ENCODE data around the gene PACS2.

Gene PACS2

DNA sequence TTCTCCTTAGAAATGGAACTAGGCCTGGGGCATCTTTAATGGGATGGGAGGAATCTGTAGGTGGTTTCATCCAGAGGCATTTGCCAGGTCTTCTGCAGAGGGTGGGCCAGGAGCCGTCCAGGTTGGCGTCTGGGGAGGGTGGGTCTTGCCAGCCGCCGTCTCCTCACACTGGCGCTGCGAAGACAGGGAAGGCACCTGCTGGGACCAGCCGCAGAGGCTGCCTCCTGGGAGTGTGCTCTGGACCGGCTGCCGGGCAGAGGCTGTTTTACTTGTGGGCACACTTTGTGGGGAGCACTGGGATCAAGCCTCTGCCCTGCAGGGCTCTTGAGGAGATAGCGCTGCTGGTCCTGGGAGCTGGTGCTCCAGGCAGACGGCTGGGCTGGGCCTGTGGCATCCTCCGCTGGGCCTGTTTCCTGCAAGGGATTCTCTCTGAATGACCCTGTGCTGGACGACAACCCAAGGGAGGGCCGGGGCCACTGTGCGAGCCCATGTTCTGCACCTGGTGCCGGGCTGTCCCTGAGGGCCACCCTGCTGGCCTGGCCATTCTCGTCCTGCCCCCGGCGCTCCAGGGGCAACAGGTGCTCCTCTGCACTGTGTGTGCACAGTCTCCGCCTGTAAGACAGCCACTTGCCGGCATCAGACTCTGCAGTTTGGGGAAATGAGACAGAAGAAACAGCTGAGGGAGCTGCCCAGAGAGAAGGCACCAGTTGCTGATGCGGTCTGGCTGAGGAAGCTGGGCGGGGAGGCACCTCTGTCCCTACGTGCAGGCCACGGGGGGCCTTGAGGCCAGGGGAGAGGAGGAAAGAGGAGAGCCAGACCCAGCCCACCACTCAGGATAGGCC, 73.8 kb downstream of the PACS2 start:
- H3K36me3 ChIP-seq (ENCODE audit: insufficient read depth, low read length) = peaks cover 3% of the 10 kb centered on the region
- peaks cover 3% of the 10 kb centered on the region for H3K4me1 ChIP-seq (ENCODE audit: insufficient read depth, low read length)
- H3K9ac ChIP-seq (ENCODE audit: low read length) = no peak overlapping the region
- H3K4me3 ChIP-seq (ENCODE audit: low read depth in 1 of 2, low read length in 2 of 2) = no peak overlapping the region
- no peak overlapping the region for H3K27ac ChIP-seq (ENCODE audit: low read depth, low read length)
- no peaks in the 10 kb centered on the region for H3K27me3 ChIP-seq (ENCODE audit: control insufficient read depth in 1 of 2, insufficient read depth in 2 of 2, low read length in 2 of 2)
- no peaks in the 10 kb centered on the region for H3K9me3 ChIP-seq (ENCODE audit: low read length)

DNA sequence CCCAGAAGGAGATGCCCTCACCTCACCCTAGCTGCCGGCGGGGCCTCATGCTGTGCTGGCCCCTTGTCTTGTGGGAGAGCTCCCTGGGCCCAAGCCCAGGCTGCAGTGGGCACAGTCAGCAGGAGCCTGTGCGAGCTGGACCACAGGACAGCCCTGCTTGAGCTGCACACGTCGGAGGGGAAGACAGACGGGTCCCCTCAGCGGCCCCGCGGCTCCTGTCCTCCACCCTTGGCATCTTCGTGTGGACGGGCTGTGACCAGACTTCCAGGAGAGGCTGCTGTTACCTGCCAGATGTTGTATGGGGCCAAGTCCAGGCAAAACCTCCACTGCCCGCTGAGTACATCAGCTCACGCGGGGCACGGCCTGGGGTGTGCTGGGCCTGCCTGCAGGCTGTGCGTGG, 74.4 kb downstream of the PACS2 start:
- no peaks in the 10 kb centered on the region for H3K27me3 ChIP-seq (ENCODE audit: control insufficient read depth in 1 of 2, insufficient read depth in 2 of 2, low read length in 2 of 2)
- H3K4me1 ChIP-seq (ENCODE audit: insufficient read depth, low read length) = peaks cover 3% of the 10 kb centered on the region
- H3K9ac ChIP-seq (ENCODE audit: low read length) = no peak overlapping the region
- no peak overlapping the region for H3K27ac ChIP-seq (ENCODE audit: low read depth, low read length)
- H3K4me3 ChIP-seq (ENCODE audit: low read depth in 1 of 2, low read length in 2 of 2) = no peak overlapping the region
- H3K9me3 ChIP-seq (ENCODE audit: low read length) = no peaks in the 10 kb centered on the region
- peaks cover 3% of the 10 kb centered on the region for H3K36me3 ChIP-seq (ENCODE audit: insufficient read depth, low read length)

DNA sequence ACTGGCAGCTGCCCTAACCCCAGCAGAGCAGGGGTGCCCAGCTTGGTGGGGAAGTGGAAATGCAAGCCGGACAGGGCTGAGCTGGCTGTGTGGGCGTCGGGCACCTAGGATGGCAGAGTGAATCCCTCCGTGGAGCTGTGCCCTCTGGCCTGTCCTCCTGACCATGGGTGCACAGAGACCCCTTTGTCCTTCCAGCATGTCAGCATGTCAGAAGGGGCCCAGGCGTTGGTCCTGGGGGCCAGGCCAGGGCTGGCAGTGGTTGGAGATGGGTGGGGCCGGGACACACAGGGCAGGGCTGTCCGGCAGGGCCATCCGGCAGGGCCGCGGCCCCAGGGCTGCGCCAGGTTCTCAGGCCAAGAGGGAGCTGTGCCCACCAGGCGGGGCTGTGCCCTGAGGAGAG, 75.0 kb downstream of the PACS2 start:
- Histone ChIP-seq H3K4me3 (ENCODE audit: low read depth in 1 of 2, low read length in 2 of 2) (no peak overlapping the region), H3K9ac (ENCODE audit: low read length) (no peak overlapping the region), H3K27ac (ENCODE audit: low read depth, low read length) (no peak overlapping the region), H3K4me1 (ENCODE audit: insufficient read depth, low read length) (peaks cover 3% of the 10 kb centered on the region), H3K36me3 (ENCODE audit: insufficient read depth, low read length) (peaks cover 3% of the 10 kb centered on the region), H3K27me3 (ENCODE audit: control insufficient read depth in 1 of 2, insufficient read depth in 2 of 2, low read length in 2 of 2) (no peaks in the 10 kb centered on the region), H3K9me3 (ENCODE audit: low read length) (no peaks in the 10 kb centered on the region)

DNA sequence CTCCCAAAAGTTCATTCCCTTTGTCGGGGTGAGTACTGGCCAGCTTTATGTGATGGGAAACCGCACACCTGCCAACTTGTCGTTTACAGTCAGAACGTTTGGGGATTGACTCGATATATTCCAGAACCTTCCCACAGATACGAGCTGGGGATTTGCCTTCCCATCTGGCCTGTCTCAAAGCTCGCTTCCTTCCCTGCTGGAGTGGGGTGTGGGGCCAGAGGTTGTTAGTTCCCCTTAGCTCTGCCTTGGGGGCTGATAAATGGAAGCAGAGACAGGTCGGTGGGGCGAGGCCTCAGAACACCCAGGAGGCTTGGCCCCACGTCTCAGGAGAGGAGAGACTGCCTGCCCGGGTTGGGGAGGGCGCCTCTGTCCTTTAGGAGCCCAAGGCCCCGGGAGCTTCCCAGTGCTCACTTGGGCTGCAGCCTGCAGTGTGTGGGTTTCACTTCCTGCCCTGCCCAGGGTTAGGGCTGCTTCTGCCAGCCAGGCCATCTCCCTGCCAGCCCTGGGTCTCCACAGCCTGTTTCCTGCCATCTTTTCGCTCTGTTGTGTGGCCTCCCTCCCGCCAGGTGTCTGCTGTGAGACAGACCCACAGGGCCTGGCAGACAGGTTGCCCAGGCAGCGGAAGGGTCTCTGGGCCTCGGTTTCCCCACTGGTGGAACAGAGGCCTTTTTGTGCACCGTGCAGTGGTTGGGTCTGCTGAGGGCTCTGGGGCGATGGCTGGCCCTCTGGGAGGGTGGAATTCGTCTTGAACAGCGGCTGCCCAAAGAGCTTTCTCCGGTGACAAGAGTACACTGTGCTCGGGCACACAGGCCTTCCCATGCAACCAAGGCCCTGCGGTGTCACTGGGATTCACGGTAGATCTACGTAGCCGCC, 75.7 kb downstream of the PACS2 start:
- Histone ChIP-seq H3K9ac (ENCODE audit: low read length) (no peak overlapping the region), H3K27ac (ENCODE audit: low read depth, low read length) (no peak overlapping the region), H3K4me3 (ENCODE audit: low read depth in 1 of 2, low read length in 2 of 2) (no peak overlapping the region), H3K9me3 (ENCODE audit: low read length) (no peaks in the 10 kb centered on the region), H3K36me3 (ENCODE audit: insufficient read depth, low read length) (peaks cover 3% of the 10 kb centered on the region), H3K4me1 (ENCODE audit: insufficient read depth, low read length) (peaks cover 3% of the 10 kb centered on the region), H3K27me3 (ENCODE audit: control insufficient read depth in 1 of 2, insufficient read depth in 2 of 2, low read length in 2 of 2) (no peaks in the 10 kb centered on the region)

DNA sequence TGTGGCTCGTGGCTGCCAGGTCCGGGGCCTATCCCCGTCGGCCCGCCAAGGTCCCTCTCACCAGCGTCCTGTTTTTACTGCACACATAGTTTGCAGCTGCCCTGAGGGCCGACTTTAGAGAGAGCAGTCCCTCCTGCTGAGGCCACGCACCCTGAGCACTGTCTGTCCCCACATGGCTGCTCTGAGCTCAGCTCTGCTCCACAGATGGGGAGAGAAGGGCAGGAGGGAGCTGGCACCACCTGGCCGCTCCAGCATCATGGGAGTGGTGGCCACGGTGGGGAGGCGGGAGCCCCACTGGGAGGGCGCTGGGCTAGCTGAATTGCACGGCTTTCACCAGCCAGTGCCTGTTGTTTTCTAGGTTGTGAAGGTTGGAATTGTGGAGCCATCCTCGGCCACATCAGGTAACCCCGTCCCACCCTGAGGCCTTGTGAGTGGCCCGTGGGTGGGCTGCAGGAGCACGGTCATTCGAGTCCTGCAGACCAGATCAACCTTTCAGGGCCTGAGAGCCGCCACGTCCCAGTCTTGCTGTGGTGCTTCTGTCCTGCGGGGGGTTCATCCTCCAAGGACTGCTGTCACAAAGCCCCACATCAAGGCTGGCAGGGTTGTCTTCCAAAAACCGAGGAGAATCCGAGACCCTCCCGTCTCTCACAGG, 76.4 kb downstream of the PACS2 start:
- no peak overlapping the region for H3K4me3 ChIP-seq (ENCODE audit: low read depth in 1 of 2, low read length in 2 of 2)
- H3K9me3 ChIP-seq (ENCODE audit: low read length) = no peaks in the 10 kb centered on the region
- H3K36me3 ChIP-seq (ENCODE audit: insufficient read depth, low read length) = peaks cover 3% of the 10 kb centered on the region
- peaks cover 3% of the 10 kb centered on the region for H3K4me1 ChIP-seq (ENCODE audit: insufficient read depth, low read length)
- H3K27me3 ChIP-seq (ENCODE audit: control insufficient read depth in 1 of 2, insufficient read depth in 2 of 2, low read length in 2 of 2) = no peaks in the 10 kb centered on the region
- no peak overlapping the region for H3K9ac ChIP-seq (ENCODE audit: low read length)
- H3K27ac ChIP-seq (ENCODE audit: low read depth, low read length) = no peak overlapping the region

DNA sequence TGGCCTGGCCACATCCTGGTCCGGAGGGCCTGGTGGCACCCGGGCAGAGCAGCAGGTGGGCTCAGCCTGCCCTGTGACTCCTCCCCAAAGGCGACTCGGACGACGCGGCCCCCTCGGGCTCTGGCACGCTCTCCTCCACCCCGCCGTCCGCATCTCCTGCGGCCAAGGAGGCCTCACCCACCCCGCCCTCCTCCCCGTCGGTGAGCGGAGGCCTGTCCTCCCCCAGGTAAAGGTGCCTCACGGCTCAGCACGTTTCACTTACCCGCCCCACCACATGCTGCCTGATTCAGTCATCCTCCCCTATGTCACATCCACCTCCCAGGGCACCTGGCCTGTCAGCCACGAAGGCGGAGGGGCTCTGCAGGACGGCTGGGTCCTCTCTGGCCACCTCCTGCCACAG, 77.0 kb downstream of the PACS2 start:
- no peaks in the 10 kb centered on the region for H3K27me3 ChIP-seq (ENCODE audit: control insufficient read depth in 1 of 2, insufficient read depth in 2 of 2, low read length in 2 of 2)
- H3K9me3 ChIP-seq (ENCODE audit: low read length) = no peaks in the 10 kb centered on the region
- no peak overlapping the region for H3K4me3 ChIP-seq (ENCODE audit: low read depth in 1 of 2, low read length in 2 of 2)
- no peak overlapping the region for H3K27ac ChIP-seq (ENCODE audit: low read depth, low read length)
- H3K9ac ChIP-seq (ENCODE audit: low read length) = no peak overlapping the region
- H3K4me1 ChIP-seq (ENCODE audit: insufficient read depth, low read length) = peaks cover 3% of the 10 kb centered on the region
- H3K36me3 ChIP-seq (ENCODE audit: insufficient read depth, low read length) = peaks cover 3% of the 10 kb centered on the region

DNA sequence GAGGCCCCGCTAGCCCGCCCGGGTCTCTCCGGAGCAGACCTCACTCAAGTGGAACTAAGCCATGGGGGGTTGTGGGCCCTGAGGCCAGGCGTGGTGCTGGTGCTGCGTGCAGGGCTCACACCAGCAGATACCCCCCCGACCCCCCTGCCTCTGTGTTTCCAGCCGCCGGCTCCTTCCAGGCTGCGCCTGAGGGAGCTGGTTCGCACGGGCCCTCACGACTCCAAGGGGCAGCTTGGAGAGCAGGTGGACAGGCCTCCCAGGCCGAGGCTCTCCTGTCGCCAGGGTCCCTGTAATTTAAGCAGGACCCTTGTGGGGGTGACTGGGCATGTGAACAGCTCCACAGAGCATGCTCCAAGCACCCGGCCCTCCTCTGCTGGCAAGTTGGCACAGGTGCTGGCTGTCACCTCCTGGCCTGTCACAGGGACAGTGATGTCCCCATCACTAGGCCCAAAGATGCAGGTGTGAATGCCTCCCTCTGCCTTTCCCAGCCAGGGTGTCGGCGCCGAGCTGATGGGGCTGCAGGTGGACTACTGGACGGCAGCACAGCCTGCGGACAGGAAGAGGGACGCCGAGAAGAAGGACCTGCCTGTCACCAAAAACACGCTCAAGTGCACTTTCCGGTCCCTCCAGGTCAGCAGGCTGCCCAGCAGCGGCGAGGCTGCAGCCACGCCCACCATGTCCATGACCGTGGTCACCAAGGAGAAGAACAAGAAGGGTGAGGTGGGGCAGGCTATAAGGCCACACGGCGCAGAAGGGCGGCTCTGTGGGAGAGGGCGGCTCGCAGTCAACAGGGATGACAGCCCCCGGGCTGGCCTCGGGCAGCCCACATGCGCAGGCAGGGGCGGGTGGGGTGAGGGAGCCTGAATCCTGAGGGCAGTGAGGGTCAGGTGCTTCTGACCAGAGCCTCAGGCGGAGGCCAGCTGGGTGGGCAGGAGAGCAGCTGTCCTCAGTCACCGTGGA, 77.9 kb downstream of the PACS2 start:
- Histone ChIP-seq H3K27me3 (ENCODE audit: control insufficient read depth in 1 of 2, insufficient read depth in 2 of 2, low read length in 2 of 2) (no peaks in the 10 kb centered on the region), H3K36me3 (ENCODE audit: insufficient read depth, low read length) (peaks cover 3% of the 10 kb centered on the region), H3K4me3 (ENCODE audit: low read depth in 1 of 2, low read length in 2 of 2) (no peak overlapping the region), H3K4me1 (ENCODE audit: insufficient read depth, low read length) (peaks cover 6% of the 10 kb centered on the region), H3K9ac (ENCODE audit: low read length) (no peak overlapping the region), H3K9me3 (ENCODE audit: low read length) (no peaks in the 10 kb centered on the region), H3K27ac (ENCODE audit: low read depth, low read length) (no peak overlapping the region)

DNA sequence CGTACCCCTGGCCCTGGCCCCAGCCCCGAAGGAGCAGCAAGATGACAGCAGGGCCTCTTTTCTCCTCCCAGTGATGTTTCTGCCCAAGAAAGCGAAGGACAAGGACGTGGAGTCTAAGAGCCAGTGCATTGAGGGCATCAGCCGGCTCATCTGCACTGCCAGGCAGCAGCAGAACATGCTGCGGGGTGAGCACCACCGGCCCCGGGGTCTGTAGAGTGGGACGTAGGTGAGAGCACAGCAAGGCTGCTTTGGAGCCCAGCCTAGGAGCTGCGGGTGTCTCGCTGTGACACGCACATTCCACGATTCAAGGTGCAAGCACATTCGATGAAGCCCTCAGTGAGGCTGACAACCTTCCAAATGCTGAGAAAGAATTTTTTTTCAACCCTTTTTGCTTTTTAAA, 78.6 kb downstream of the PACS2 start:
- H3K9ac ChIP-seq (ENCODE audit: low read length) = no peak overlapping the region
- peaks cover 3% of the 10 kb centered on the region for H3K36me3 ChIP-seq (ENCODE audit: insufficient read depth, low read length)

DNA sequence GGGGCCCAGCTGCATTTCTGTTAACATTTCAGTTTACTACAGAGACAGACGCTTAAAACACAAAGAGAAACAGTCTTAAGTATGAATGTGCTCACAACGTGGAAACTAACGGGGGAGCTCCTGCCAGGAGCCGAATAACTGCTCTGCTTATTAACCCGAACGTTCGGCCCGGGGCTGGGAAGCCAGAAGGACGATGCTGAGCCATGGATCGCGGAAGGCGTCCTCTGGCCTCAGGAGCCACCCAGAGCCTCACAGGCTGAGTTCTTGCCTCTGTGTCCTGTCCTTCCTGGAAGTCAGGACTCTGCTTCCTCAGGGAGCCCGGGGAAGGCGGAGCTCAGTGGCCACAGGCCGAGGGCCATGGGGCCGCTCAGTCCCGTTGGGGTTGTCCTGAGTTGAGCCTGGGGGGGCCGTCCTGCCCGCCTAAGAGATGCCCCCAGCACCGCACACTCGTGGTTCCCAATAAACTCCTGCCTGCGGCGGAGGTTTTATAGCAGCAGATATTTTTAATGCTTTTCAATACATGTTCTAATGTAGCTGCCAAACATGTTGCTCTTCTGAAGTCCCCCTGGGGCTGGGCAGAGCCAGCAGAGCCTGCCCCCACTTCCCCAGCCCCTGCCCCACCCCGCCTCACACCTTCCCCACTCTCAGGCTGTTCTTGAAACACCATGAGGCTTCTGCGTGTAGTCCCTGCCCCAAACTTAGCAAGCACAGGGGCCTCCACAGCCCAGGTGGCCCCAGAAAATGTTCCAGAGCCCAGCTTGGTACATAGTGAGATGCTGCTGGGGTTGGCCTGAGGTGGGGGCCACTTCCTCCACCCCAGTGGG, 80.4 kb downstream of the PACS2 start:
- Histone ChIP-seq H3K27ac (ENCODE audit: low read depth, low read length) (no peak overlapping the region), H3K9me3 (ENCODE audit: low read length) (no peaks in the 10 kb centered on the region), H3K36me3 (ENCODE audit: insufficient read depth, low read length) (peaks cover 6% of the 10 kb centered on the region), H3K4me1 (ENCODE audit: insufficient read depth, low read length) (peaks cover 18% of the 10 kb centered on the region), H3K4me3 (ENCODE audit: low read depth in 1 of 2, low read length in 2 of 2) (no peak overlapping the region), H3K9ac (ENCODE audit: low read length) (no peak overlapping the region), H3K27me3 (ENCODE audit: control insufficient read depth in 1 of 2, insufficient read depth in 2 of 2, low read length in 2 of 2) (no peaks in the 10 kb centered on the region)

More for the DNA sequence above, 78.6 kb downstream of the PACS2 start:
- Histone ChIP-seq H3K27ac (ENCODE audit: low read depth, low read length) (no peak overlapping the region), H3K4me1 (ENCODE audit: insufficient read depth, low read length) (peaks cover 10% of the 10 kb centered on the region), H3K27me3 (ENCODE audit: control insufficient read depth in 1 of 2, insufficient read depth in 2 of 2, low read length in 2 of 2) (no peaks in the 10 kb centered on the region), H3K4me3 (ENCODE audit: low read depth in 1 of 2, low read length in 2 of 2) (no peak overlapping the region), H3K9me3 (ENCODE audit: low read length) (no peaks in the 10 kb centered on the region)

DNA sequence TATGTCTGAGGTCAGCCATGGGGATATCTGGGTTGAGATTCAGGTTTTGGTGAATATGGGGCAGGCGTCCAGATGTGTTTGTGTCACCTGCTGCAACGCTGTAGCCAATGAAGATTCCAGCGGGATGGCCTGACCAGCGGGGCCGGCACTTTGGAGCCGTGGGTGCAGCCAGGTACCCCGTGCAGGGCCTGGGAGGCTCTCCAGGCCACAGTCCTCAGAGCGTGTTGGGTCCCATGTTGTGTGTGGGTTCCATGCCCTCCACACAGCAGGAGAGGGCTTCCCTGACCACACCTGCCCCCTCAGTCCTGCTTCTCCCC, 80.9 kb downstream of the PACS2 start:
- Histone ChIP-seq H3K27me3 (ENCODE audit: control insufficient read depth in 1 of 2, insufficient read depth in 2 of 2, low read length in 2 of 2) (no peaks in the 10 kb centered on the region), H3K27ac (ENCODE audit: low read depth, low read length) (no peak overlapping the region), H3K4me3 (ENCODE audit: low read depth in 1 of 2, low read length in 2 of 2) (no peak overlapping the region), H3K36me3 (ENCODE audit: insufficient read depth, low read length) (peaks cover 12% of the 10 kb centered on the region), H3K9me3 (ENCODE audit: low read length) (no peaks in the 10 kb centered on the region), H3K9ac (ENCODE audit: low read length) (no peak overlapping the region), H3K4me1 (ENCODE audit: insufficient read depth, low read length) (peaks cover 21% of the 10 kb centered on the region)
